HEK293T (cell line): ENCODE measurements around the gene NCOA5.
A peak's percentile ranks its signal among the peaks of the same experiment; 100 is the strongest.

Source experiments
- CTCF ChIA-PET: fragments of 350-600 bp; formaldehyde crosslinking; extraction: SDS; loops from one replicate; lab custom pipeline; 2021; ENCODE audit warnings: antibody characterized with exemption, inconsistent platforms; lab: Yijun Ruan, JAX
- POLR2A ChIA-PET: fragments of 350-600 bp; formaldehyde crosslinking; extraction: SDS; loops from one replicate; lab custom pipeline; 2020; ENCODE audit warnings: antibody characterized with exemption, inconsistent platforms; lab: Yijun Ruan, JAX
- DNase-seq: peaks from one replicate; pipeline ENCODE4 v3.0.0; 2012; ENCODE audit warnings: mixed read lengths; ENCODE audit errors: extremely low spot score
- ARNT ChIP-seq: fragments of 450-650 bp; IDR thresholded peaks from 2 replicates; pipeline ENCODE4 v1.6.1; 2017; ENCODE audit warnings: mild to moderate bottlenecking
- BHLHE40 ChIP-seq: fragments of 450-650 bp; IDR thresholded peaks from 2 replicates; pipeline ENCODE4 v1.6.1; 2016; ENCODE audit warnings: mild to moderate bottlenecking, moderate library complexity, borderline replicate concordance
- CTBP1 ChIP-seq: fragments of 450-650 bp; IDR thresholded peaks from 2 replicates; pipeline ENCODE4 v1.6.1; 2016; ENCODE audit warnings: borderline replicate concordance
- ELF4 ChIP-seq: fragments of 450-650 bp; IDR thresholded peaks from 2 replicates; pipeline ENCODE4 v1.6.1; 2017; ENCODE audit warnings: antibody characterized with exemption
- FOXA1 ChIP-seq: fragments of 450-650 bp; IDR thresholded peaks from 2 replicates; pipeline ENCODE4 v1.6.1; 2016; ENCODE audit warnings: mild to moderate bottlenecking
- FOXK2 ChIP-seq: fragments of 450-650 bp; IDR thresholded peaks from 2 replicates; pipeline ENCODE4 v1.6.1; 2016; ENCODE audit warnings: mild to moderate bottlenecking
- FOXM1 ChIP-seq: fragments of 450-650 bp; IDR thresholded peaks from 2 replicates; pipeline ENCODE4 v1.6.1; 2017; ENCODE audit warnings: mild to moderate bottlenecking, borderline replicate concordance
- HDGF ChIP-seq: fragments of 450-650 bp; IDR thresholded peaks from 2 replicates; pipeline ENCODE4 v1.6.1; 2017; ENCODE audit warnings: antibody characterized with exemption, borderline replicate concordance
- L3MBTL2 ChIP-seq: fragments of 450-650 bp; conservative IDR thresholded peaks from 2 replicates; pipeline ENCODE4 v1.6.1; 2016; ENCODE audit warnings: mild to moderate bottlenecking
- LEF1 ChIP-seq: fragments of 450-650 bp; IDR thresholded peaks from 2 replicates; pipeline ENCODE4 v1.6.1; 2017; ENCODE audit warnings: mild to moderate bottlenecking, borderline replicate concordance
- NFRKB ChIP-seq: fragments of 450-650 bp; IDR thresholded peaks from 2 replicates; pipeline ENCODE4 v1.6.1; 2016; ENCODE audit warnings: mild to moderate bottlenecking, moderate library complexity
- PKNOX1 ChIP-seq: fragments of 450-650 bp; IDR thresholded peaks from 2 replicates; pipeline ENCODE4 v1.6.1; 2016
- SP1 ChIP-seq: fragments of 450-650 bp; IDR thresholded peaks from 2 replicates; pipeline ENCODE4 v1.6.1; 2017
- SUZ12 ChIP-seq: fragments of 450-650 bp; IDR thresholded peaks from 2 replicates; pipeline ENCODE4 v1.6.1; 2016; ENCODE audit warnings: mild to moderate bottlenecking
- TARDBP ChIP-seq: fragments of 450-650 bp; IDR thresholded peaks from 2 replicates; pipeline ENCODE4 v1.6.1; 2016
- ZNF384 ChIP-seq: fragments of 450-650 bp; IDR thresholded peaks from 2 replicates; pipeline ENCODE4 v1.6.1; 2016

NCOA5 gene

DNA sequence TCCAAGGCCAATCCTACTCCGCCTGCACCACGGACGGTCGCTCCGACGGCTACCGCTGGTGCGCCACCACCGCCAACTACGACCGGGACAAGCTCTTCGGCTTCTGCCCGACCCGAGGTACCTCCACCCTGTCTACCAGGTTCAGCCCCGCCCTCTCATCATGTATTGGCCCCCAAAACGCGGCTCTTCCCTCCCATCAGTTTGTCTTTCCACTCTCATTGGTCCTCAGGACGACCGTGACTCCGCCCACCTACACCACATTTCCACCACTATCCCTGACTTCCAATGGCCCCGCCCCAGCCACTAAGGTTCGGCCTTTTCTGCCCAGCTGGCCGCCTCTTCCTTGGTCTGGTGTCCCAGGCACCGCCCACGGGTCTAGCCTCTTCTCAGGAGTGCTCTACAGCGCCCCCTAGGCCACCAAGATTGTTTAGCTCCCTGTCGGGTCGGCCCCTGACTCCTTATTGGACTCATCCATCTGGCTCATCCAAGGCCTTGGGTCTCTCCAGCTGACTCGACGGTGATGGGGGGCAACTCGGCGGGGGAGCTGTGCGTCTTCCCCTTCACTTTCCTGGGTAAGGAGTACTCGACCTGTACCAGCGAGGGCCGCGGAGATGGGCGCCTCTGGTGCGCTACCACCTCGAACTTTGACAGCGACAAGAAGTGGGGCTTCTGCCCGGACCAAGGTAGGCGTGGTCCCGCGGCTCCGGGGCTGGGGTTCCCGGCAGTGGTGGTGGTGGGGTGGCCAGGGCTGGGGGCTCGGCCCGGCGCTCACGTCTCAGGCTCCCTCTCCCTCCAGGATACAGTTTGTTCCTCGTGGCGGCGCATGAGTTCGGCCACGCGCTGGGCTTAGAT, 77.9 kb downstream of the NCOA5 start:
- CTCF ChIA-PET, result interaction anchor here (0.5 to 1.9 kb wide), 3 partner anchors 11 to 170 kb away, joined by 3 to 10 read pairs (median 3); no protein-coding TSS in a partner anchor
- POLR2A ChIA-PET, result no interaction called here
- peak; percentile 58 for DNase-seq
- TF ChIP-seq FOXM1 (no peak), L3MBTL2 (no peak), FOXK2 (no peak), PKNOX1 (no peak), LEF1 (no peak), SUZ12 (no peak), CTBP1 (no peak), HDGF (no peak), ZNF384 (no peak), NFRKB (no peak), FOXA1 (no peak), ARNT (no peak), BHLHE40 (no peak), ELF4 (no peak), SP1 (no peak), TARDBP (no peak)
